ENCODE measurements around the gene PCSK6. TPM values are rescaled to one million over a fixed set of nuclear protein-coding genes. Genes with fewer than 3 reads are reported as not detected.

PCSK6 gene
- total RNA-seq, 2 experiments from 2014 or later = 2.7 to 3.0 TPM

- no peak overlapping the region for H3K4me3 Mint-ChIP-seq
- ChIA-PET CTCF (no interaction called here), POLR2A (no interaction called here)
- H3K4me1 Mint-ChIP-seq (ENCODE audit: low read depth) = no peaks in the 10 kb centered on the region
- intact Hi-C loops (cut with micrococcal nuclease) = no loop called here
- no peaks in the 10 kb centered on the region for H3K36me3 Mint-ChIP-seq (ENCODE audit: low read depth)
- no peak for ATAC-seq
- H3K27me3 Mint-ChIP-seq = peaks cover 20% of the 10 kb centered on the region
- TF ChIP-seq CTCF (IDR thresholded peaks at IDR 0.05) = no peak
- no peaks in the 10 kb centered on the region for H3K9me3 Mint-ChIP-seq
- no peak overlapping the region for H3K27ac Mint-ChIP-seq
- no peak for DNase-seq
Measured at GRCh38 chr15:101482526-101483371, 6.8 kb downstream of the PCSK6 start.

- no peaks in the 10 kb centered on the region for H3K9me3 Mint-ChIP-seq
- H3K4me3 Mint-ChIP-seq = no peak overlapping the region
- ChIA-PET POLR2A (no interaction called here), CTCF (no interaction called here)
- no peak overlapping the region for H3K27ac Mint-ChIP-seq
- intact Hi-C loops (cut with micrococcal nuclease) = no loop called here
- ATAC-seq (no peak), DNase-seq (no peak)
- no peaks in the 10 kb centered on the region for H3K36me3 Mint-ChIP-seq (ENCODE audit: low read depth)
- peaks cover 15% of the 10 kb centered on the region for H3K27me3 Mint-ChIP-seq
- TF ChIP-seq CTCF (IDR thresholded peaks at IDR 0.05) = no peak
- no peaks in the 10 kb centered on the region for H3K4me1 Mint-ChIP-seq (ENCODE audit: low read depth)
Measured at GRCh38 chr15:101481917-101482525, 7.5 kb downstream of the PCSK6 start.

DNA sequence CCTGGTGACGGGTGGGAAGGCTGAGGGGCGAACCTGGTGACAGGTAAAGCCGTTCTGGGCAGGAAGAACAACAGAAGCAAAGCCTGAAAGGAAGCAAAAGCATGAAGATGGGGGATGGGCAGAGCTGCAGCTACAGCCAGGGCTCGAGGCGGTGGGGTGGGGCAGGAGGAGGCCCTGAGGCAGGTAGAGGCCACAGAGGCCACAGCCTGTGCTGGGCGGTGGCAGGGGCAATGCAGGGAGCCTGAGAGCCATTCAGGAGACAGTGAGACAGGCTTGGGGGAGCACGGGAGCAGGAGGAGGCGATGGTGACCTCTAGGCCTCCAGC is 8.2 kb downstream of the PCSK6 start:
- DNase-seq = no peak
- Mint-ChIP-seq H3K36me3 (ENCODE audit: low read depth) (no peaks in the 10 kb centered on the region), H3K4me3 (no peak overlapping the region), H3K27ac (no peak overlapping the region), H3K27me3 (peaks cover 10% of the 10 kb centered on the region), H3K4me1 (ENCODE audit: low read depth) (no peaks in the 10 kb centered on the region), H3K9me3 (no peaks in the 10 kb centered on the region)
- CTCF ChIA-PET = no interaction called here
- ATAC-seq = no peak
- intact Hi-C loops (cut with micrococcal nuclease) = no loop called here
- POLR2A ChIA-PET = no interaction called here
- no peak for TF ChIP-seq CTCF (IDR thresholded peaks at IDR 0.05)

- Mint-ChIP-seq H3K36me3 (ENCODE audit: low read depth) (no peaks in the 10 kb centered on the region), H3K9me3 (no peaks in the 10 kb centered on the region), H3K4me1 (ENCODE audit: low read depth) (no peaks in the 10 kb centered on the region), H3K4me3 (no peak overlapping the region), H3K27ac (no peak overlapping the region), H3K27me3 (peaks cover 7% of the 10 kb centered on the region)
- no peak for TF ChIP-seq CTCF (IDR thresholded peaks at IDR 0.05)
- DNase-seq (no peak), ATAC-seq (no peak)
- intact Hi-C loops (cut with micrococcal nuclease) = no loop called here
- CTCF ChIA-PET = no interaction called here
- POLR2A ChIA-PET = no interaction called here
Measured at GRCh38 chr15:101480613-101481380, 8.7 kb downstream of the PCSK6 start.
